GM18519 (cell line): ENCODE measurements around the gene CNTROB.
"Not testable (repeated sequence)": the region's sequence is repeated elsewhere in the genome, so short reads cannot be mapped to it uniquely, and the experiment has no call there.

ENCODE experiments used
- ATAC-seq: cut with Tn5 transposase; IDR thresholded peaks from one replicate; pipeline ENCODE4 v1.9.1; 2021; ENCODE audit warnings: mild to moderate bottlenecking, moderate library complexity; ENCODE audit not compliant: unreplicated experiment, low FRiP score

The CNTROB gene

GRCh38 chr17:7940034-7940433 lies 8.0 kb downstream of the CNTROB start:
- ATAC-seq: no peak

GRCh38 chr17:7940743-7941142 lies 8.7 kb downstream of the CNTROB start:
- ATAC-seq: no peak

GRCh38 chr17:7943291-7943690 lies 11.3 kb downstream of the CNTROB start:
- ATAC-seq: no peak

DNA sequence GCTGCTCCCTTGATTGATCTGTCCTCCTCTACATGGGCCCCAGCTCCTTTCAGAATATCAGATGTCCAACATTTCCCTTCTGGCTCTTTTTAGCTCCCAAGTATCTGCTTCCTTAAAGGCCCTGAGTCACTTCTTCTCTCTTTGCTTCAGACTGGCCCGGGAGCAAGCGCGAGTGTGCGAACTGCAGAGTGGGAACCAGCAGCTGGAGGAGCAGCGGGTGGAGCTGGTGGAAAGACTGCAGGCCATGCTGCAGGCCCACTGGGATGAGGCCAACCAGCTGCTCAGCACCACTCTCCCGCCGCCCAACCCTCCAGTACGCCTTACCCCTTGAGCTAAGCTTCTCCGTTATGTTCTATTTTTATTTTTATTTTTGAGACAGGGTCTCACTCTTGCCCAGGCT lies 12.3 kb downstream of the CNTROB start:
- ATAC-seq: no peak

GRCh38 chr17:7945651-7946050 lies 13.6 kb downstream of the CNTROB start:
- ATAC-seq: no peak

DNA sequence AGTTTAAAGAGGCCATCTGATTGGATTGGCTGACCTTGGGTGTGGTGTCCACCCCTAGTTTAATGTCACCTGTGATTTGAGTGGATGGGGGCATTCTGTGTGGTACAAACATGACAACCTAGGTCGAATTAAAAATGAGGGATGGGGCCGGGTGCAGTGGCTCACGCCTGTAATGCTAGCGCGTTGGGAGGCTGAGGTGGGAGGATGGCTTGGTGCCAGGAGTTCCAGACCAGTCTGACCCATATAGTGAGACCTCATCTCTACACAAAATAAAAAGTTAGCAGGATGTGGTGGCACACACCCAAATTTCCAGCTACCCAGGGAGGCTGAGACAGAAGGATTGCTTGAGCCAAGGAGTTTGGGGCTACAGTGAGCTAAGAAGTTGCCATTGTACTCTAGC lies 14.4 kb downstream of the CNTROB start:
- ATAC-seq: no peak

- ATAC-seq: no peak
These were observed 15.6 kb downstream of the CNTROB start for GRCh38 chr17:7947651-7948050.

- no peak for ATAC-seq
These were observed 18.6 kb downstream of the CNTROB start for GRCh38 chr17:7950578-7950977.

GRCh38 chr17:7951143-7951792 lies 19.3 kb downstream of the CNTROB start:
- ATAC-seq: no peak

DNA sequence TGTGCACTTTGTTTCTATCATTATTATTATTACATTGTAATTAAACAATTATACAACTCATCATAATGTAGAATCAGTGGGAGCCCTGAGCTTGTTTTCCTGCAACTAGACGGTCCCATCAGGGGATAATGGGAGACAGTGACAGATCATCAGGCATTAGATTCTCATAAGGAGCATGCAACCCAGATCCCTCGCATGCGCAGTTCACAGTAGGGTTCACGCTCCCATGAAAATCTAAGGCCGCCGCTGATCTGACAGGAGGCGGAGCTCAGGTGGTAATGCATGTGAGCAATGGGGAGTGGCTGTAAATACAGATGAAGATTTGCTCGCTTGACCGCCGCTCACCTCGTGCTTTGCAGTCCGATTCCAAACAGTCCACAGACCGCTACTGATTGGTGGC lies 21.3 kb downstream of the CNTROB start:
- not testable (repeated sequence) for ATAC-seq

GRCh38 chr17:7955414-7956227 lies 23.6 kb downstream of the CNTROB start:
- no peak for ATAC-seq

DNA sequence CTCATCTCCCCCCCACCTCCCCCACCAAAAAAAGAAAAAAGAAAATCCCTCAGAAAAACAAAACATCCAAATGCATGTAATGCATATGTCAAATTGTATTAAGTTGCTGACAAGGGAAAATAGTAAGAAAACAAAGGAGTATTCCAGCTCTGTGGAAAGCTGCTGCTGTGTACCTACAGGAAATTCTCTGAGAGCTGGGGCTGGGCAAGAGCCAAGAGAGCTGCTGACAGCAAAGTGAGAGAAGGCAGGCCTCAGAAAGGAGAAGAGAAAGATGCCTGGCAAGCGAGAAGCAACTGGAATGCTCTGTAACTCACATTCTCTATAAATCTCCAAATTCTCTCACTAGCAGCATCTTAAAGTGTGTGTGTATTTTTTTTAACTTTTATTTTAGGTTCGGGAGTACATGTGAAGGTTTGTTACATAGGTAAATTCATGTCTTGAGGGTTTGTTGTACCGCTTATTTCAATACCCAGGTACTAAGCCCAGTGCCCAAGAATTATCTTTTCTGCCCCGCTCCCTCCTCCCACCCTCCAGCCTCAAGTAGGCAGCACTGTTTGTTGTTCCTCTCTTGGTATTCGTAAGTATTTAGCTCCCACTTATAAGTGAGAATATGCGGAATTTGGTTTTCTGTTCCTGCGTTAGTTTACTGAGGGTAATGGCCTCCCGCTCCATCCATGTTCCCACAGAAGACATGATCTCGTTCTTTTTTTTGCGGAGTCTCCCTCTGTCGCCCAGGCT lies 24.4 kb downstream of the CNTROB start:
- no peak for ATAC-seq

DNA sequence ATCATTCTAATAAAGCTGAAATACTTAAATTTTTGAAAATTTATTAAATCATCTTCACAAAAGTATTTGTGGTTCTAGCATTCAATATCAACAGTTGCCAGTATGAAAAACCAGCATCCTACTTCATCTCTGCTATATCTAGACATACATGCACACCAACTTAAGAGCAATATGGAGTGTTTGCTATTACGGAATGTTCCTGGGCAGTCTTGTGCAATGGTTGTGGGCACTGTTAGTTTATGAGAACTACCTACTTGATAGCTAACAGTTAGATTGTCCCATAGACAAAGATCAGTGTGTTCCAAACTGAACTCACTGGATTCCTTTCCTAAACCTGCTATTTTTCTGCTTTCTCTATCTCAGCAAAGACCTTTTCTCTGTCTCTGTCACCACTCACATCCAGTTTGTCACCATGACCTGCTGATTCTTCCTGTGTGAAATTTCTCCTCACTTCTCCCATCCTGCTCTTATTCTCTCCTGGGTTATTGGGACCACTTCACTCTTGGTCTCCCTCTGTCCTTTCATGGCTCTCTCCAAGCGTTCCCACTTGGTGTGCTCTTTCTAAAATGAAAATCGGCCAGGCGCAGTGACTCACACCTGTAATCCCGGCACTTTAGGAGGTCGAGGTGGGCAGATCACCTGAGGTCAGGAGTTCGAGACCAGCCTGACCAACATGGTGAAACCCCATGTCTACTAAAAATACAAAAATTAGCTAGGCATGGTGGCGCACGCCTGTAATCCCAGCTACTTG lies 27.7 kb downstream of the CNTROB start:
- ATAC-seq: no peak

- no peak for ATAC-seq
These were observed 29.4 kb downstream of the CNTROB start for GRCh38 chr17:7961421-7961820.

DNA sequence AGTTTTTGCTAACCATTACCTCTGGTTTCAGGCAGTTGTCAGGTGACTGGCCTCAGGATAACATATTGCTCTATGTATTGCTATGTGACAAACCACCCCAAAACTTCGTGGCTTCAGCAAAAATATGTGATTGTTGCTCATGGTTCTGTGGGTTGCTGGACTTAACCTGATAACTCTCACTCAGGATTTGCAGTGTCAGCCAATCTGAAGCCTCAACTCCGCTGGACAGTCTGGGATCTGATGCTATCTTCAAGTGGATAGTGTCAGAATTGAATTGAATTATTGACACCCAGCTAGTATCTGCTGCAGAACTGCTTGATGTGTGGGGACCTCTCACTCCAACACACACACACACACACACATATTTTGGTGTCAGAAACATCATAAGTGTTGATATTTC lies 35.7 kb downstream of the CNTROB start:
- ATAC-seq: no peak

DNA sequence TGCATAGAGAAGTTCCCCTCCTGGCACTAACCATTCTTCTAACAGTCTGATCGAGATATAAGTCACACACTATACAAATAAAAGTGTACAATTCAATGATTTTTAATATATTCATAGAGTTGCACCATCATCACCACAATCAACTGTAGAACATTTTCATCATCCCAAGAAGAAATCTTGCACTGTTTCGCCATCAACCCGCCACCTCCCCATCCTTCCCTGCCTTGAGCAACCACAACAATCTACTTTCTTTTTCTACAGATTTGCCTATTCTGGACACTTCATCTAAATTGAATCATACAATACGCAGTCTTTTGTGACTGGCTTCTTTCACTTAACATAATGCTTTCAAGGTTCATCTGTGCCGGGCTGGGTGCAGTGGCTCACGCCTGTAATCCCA lies 37.4 kb downstream of the CNTROB start:
- ATAC-seq: no peak

- ATAC-seq: no peak
These were observed 39.6 kb downstream of the CNTROB start for GRCh38 chr17:7971651-7972050.

- ATAC-seq: no peak
These were observed 40.3 kb downstream of the CNTROB start for GRCh38 chr17:7972131-7972785.

DNA sequence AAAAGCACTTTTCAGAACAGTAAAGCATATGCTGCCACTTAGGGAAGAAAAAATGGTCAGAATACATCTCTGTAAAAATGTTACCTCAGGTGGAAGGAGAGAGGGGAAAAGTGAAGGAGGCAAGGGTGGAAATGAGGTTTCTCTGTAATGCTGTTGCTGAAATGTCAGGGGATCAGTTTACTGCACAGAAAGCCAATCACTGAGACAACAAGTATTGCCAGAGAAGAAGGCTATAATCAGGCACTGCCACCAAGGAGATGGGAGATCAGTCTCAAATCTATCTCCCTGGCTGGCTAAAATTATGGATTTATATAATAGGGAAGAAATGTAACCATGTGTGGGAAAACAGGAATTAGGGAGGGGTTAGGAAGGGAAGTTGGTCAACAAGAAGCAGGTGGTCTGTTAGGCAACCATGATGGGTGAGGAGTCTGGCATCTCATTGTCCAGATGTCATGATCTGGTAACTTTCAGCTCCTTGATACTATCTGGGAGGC lies 42.7 kb downstream of the CNTROB start:
- ATAC-seq: no peak

GRCh38 chr17:7977039-7977438 lies 45.0 kb downstream of the CNTROB start:
- no peak for ATAC-seq
